Measurements from ENCODE around the gene OR2T27.

The OR2T27 gene

DNA sequence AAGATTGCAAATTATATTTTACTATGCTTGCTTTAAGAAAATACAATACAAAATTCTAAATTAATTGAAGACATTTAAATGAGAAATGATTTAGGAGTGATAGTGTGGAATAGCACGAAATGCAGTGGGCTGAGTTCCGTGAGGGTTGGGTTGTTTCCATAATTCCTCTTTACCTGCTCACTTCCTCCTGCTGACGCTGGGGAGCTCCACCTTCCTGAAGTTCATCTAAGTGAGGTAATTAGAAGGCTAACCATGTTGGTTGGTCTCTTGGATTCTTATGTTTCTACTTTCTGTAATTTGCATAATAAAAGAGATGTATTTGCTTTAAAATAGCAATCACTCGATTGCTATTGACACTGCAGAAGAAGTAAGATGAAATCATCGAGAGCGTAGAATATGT, 42.6 kb upstream of the OR2T27 start:
- TF ChIP-seq NFIC (IDR thresholded peaks at IDR 0.05), result no peak
- TF ChIP-seq RAD21 (IDR thresholded peaks at IDR 0.05; ENCODE audit: low read depth), result no peak
- no peak for TF ChIP-seq TAF1 (IDR thresholded peaks at IDR 0.05; ENCODE audit: low read depth)
- no peak for TF ChIP-seq CREB1 (IDR thresholded peaks at IDR 0.05; ENCODE audit: low read depth)
- no peak for TF ChIP-seq FOXM1 (IDR thresholded peaks at IDR 0.05; ENCODE audit: borderline replicate concordance, low read depth)
- TF ChIP-seq, protein P1, sequence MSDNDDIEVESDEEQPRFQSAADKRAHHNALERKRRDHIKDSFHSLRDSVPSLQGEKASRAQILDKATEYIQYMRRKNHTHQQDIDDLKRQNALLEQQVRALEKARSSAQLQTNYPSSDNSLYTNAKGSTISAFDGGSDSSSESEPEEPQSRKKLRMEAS (IDR thresholded peaks at IDR 0.05), result no peak
- TF ChIP-seq TEAD4 (IDR thresholded peaks at IDR 0.05), result no peak
- TF ChIP-seq EP300 (IDR thresholded peaks at IDR 0.05; ENCODE audit: borderline replicate concordance), result no peak
- TF ChIP-seq, protein P2, sequence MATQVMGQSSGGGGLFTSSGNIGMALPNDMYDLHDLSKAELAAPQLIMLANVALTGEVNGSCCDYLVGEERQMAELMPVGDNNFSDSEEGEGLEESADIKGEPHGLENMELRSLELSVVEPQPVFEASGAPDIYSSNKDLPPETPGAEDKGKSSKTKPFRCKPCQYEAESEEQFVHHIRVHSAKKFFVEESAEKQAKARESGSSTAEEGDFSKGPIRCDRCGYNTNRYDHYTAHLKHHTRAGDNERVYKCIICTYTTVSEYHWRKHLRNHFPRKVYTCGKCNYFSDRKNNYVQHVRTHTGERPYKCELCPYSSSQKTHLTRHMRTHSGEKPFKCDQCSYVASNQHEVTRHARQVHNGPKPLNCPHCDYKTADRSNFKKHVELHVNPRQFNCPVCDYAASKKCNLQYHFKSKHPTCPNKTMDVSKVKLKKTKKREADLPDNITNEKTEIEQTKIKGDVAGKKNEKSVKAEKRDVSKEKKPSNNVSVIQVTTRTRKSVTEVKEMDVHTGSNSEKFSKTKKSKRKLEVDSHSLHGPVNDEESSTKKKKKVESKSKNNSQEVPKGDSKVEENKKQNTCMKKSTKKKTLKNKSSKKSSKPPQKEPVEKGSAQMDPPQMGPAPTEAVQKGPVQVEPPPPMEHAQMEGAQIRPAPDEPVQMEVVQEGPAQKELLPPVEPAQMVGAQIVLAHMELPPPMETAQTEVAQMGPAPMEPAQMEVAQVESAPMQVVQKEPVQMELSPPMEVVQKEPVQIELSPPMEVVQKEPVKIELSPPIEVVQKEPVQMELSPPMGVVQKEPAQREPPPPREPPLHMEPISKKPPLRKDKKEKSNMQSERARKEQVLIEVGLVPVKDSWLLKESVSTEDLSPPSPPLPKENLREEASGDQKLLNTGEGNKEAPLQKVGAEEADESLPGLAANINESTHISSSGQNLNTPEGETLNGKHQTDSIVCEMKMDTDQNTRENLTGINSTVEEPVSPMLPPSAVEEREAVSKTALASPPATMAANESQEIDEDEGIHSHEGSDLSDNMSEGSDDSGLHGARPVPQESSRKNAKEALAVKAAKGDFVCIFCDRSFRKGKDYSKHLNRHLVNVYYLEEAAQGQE (IDR thresholded peaks at IDR 0.05; ENCODE audit: low read depth), result no peak
- TF ChIP-seq TCF12 (IDR thresholded peaks at IDR 0.05; ENCODE audit: low read depth), result no peak
- TF ChIP-seq YY1 (IDR thresholded peaks at IDR 0.05; ENCODE audit: low read depth), result no peak
- TF ChIP-seq, protein P3, sequence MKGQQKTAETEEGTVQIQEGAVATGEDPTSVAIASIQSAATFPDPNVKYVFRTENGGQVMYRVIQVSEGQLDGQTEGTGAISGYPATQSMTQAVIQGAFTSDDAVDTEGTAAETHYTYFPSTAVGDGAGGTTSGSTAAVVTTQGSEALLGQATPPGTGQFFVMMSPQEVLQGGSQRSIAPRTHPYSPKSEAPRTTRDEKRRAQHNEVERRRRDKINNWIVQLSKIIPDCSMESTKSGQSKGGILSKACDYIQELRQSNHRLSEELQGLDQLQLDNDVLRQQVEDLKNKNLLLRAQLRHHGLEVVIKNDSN (IDR thresholded peaks at IDR 0.05), result no peak
- TF ChIP-seq ZBTB7A (IDR thresholded peaks at IDR 0.05; ENCODE audit: low read depth), result no peak
- no peak for TF ChIP-seq EGR1 (IDR thresholded peaks at IDR 0.05)
- no peak for TF ChIP-seq CEBPB (IDR thresholded peaks at IDR 0.05)

DNA sequence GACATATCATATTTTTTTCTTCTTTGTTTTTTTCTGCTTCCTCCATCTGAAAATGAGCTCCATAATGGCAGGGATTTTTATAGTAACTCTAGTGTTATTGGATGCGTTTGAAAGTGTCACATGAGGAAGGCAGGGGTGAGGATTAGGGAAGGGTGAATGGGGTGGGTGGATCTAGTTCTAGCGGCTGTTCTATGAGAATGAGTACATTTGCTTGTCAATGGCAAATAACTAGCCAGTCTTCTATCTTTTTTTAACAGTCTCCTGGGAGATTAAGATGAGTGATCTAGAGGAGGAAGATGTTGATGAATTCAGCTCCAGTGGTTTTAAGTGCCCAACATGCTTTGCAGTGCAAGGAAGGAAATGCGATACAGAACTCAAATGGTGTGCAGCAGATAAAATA, 41.4 kb upstream of the OR2T27 start:
- TF ChIP-seq RAD21 (IDR thresholded peaks at IDR 0.05; ENCODE audit: low read depth) (no peak), TCF12 (IDR thresholded peaks at IDR 0.05; ENCODE audit: low read depth) (no peak), TEAD4 (IDR thresholded peaks at IDR 0.05) (no peak), TAF1 (IDR thresholded peaks at IDR 0.05; ENCODE audit: low read depth) (no peak), CEBPB (IDR thresholded peaks at IDR 0.05) (no peak), NFIC (IDR thresholded peaks at IDR 0.05) (no peak)

DNA sequence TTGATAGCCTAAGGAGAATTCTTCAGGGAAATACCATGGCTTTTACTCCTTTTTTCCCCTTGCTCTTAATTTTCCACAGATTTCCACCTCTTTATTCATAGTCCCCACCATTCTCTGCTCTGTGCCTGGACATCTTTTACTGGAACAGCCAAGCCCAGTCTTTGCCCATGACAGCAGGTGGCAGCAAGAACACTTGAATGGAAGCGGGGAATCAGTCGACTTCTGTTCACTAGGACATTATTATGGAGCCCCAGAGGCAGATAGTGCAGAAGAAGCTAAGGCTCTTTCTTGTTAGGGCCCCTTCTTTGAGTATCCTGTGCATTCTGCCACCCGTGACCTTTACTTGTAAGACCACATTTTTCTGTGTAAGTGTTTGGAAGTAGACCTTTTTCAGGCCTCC, 40.9 kb upstream of the OR2T27 start:
- TF ChIP-seq TEAD4 (IDR thresholded peaks at IDR 0.05) (no peak), RAD21 (IDR thresholded peaks at IDR 0.05; ENCODE audit: low read depth) (peak; percentile 54)

DNA sequence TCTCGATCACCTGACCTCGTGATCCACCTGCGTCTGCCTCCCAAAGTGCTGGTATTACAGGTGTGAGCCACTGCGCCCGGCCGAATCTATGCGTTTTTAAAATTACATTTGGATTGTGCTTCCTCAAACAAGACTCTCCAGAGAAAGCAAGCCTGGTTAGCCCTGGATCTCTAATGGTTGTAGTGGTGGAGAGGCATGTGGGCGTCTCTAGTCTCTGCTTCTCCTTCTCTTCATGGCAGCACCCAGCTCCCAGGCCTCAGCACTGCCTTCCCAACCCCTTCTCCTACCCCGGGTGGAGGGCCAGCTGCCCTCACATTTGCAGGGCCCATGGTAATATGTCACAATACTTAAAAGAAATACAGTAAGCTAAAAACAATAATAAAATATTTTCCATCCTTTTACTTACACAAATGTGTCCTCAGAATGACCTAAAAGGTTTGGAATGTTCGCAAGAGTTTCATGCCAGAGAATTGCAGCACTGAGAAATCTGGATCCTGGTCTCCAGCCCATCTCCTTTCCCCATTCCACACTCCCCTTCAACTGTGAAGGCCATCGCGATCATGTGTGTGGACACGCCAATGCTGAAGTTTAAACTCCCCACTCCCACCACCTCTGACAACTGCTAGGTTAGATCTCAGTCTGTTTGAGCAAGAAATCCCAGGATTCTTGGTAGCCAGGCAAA, 40.3 kb upstream of the OR2T27 start:
- TF ChIP-seq NFIC (IDR thresholded peaks at IDR 0.05) (no peak), TAF1 (IDR thresholded peaks at IDR 0.05; ENCODE audit: low read depth) (no peak), CREB1 (IDR thresholded peaks at IDR 0.05; ENCODE audit: low read depth) (no peak), TCF12 (IDR thresholded peaks at IDR 0.05; ENCODE audit: low read depth) (no peak), EP300 (IDR thresholded peaks at IDR 0.05; ENCODE audit: borderline replicate concordance) (no peak), CEBPB (IDR thresholded peaks at IDR 0.05) (no peak), RAD21 (IDR thresholded peaks at IDR 0.05; ENCODE audit: low read depth) (no peak), FOXM1 (IDR thresholded peaks at IDR 0.05; ENCODE audit: borderline replicate concordance, low read depth) (no peak), YY1 (IDR thresholded peaks at IDR 0.05; ENCODE audit: low read depth) (no peak), TEAD4 (IDR thresholded peaks at IDR 0.05) (no peak), EGR1 (IDR thresholded peaks at IDR 0.05) (no peak), ZBTB7A (IDR thresholded peaks at IDR 0.05; ENCODE audit: low read depth) (no peak)
- TF ChIP-seq, protein P2 (IDR thresholded peaks at IDR 0.05; ENCODE audit: low read depth), result no peak
- TF ChIP-seq, protein P3 (IDR thresholded peaks at IDR 0.05), result no peak
- TF ChIP-seq, protein P1 (IDR thresholded peaks at IDR 0.05), result no peak

DNA sequence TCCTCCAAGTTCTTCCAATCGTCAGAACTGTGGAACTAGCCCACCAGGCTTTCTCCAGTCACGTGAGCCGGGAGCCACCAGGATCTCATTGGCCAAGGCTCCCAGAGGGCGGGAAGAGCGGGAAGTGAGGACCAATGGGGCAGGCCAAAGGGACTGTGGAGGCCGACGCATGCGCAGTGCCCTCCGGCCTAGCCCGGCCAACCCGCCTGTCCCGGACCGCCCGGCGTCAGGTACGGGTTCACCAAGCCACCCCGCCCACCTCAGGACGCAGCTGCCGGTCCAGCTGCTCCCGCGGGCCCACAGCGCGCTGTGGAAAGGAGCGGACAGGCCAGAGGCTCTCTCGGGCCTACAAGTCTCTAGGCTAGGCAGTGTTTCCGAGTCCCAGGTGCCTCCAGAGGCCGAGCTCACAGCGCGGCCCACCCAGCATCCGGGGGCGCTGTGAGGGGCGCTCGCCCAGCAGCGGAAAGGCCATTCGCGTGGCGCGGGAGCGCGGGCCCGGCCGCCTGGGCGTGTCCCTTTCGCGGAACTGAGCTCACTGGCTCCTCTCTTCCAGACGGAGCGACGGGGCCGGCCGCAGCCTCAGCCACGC, 36.3 kb upstream of the OR2T27 start:
- no peak for TF ChIP-seq TEAD4 (IDR thresholded peaks at IDR 0.05)
- TF ChIP-seq, protein P1 (IDR thresholded peaks at IDR 0.05), result no peak
- no peak for TF ChIP-seq YY1 (IDR thresholded peaks at IDR 0.05; ENCODE audit: low read depth)
- no peak for TF ChIP-seq CREB1 (IDR thresholded peaks at IDR 0.05; ENCODE audit: low read depth)
- TF ChIP-seq, protein P2 (IDR thresholded peaks at IDR 0.05; ENCODE audit: low read depth), result no peak
- no peak for TF ChIP-seq EP300 (IDR thresholded peaks at IDR 0.05; ENCODE audit: borderline replicate concordance)
- TF ChIP-seq, protein P3 (IDR thresholded peaks at IDR 0.05), result peak; percentile 23; the same call in 1 of the 2 replicates
- no peak for TF ChIP-seq CEBPB (IDR thresholded peaks at IDR 0.05)
